Measurements from ENCODE around the gene SLC1A1. TPM values are rescaled to one million over a fixed set of nuclear protein-coding genes. Genes with fewer than 3 reads are reported as not detected.

SLC1A1 gene
- total RNA-seq, 1 experiment from 2014 or later: 2.9 TPM

DNA sequence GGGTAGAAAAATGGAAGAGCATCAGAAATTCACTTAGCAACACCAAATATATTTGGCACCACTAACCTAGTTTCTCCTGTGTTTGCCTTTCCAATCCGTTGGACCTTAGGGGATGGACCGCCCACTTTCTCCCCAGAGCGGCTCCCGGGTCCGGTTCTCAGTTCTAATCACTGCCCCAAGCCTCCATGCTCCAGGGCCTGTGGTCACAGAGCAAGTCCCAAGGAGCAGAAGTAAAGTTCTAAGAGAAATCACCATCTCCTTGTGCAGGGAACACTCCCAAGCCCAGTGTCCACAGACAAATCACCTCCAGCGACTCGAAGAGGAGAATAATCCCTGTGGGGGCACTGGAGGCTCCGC lies 728 bp upstream of the SLC1A1 start:
- no peaks in the 10 kb centered on the region for H3K9me2 ChIP-seq (ENCODE audit: insufficient read depth)
- H3K79me2 ChIP-seq (ENCODE audit: low read depth): no peaks in the 10 kb centered on the region
- no peaks in the 10 kb centered on the region for H3K27me3 ChIP-seq (ENCODE audit: insufficient read depth, low read depth)
- H3K4me3 ChIP-seq: peak overlapping the region; percentile 64
- no peaks in the 10 kb centered on the region; the same call in 1 of the 2 replicates for H3F3A ChIP-seq (ENCODE audit: insufficient read depth, low read depth)
- peak overlapping the region; percentile 86 for H3K4me2 ChIP-seq
- H2AFZ ChIP-seq: peak overlapping the region; percentile 99
- peak in 1 of 2 experiments; percentile 13 for DNase-seq
- CTCF ChIA-PET: no interaction called here
- no peaks in the 10 kb centered on the region for H3K36me3 ChIP-seq (ENCODE audit: low read depth)
- no peaks in the 10 kb centered on the region for H3K9me3 ChIP-seq (ENCODE audit: insufficient read depth, low read depth)
- TF ChIP-seq, protein P1, sequence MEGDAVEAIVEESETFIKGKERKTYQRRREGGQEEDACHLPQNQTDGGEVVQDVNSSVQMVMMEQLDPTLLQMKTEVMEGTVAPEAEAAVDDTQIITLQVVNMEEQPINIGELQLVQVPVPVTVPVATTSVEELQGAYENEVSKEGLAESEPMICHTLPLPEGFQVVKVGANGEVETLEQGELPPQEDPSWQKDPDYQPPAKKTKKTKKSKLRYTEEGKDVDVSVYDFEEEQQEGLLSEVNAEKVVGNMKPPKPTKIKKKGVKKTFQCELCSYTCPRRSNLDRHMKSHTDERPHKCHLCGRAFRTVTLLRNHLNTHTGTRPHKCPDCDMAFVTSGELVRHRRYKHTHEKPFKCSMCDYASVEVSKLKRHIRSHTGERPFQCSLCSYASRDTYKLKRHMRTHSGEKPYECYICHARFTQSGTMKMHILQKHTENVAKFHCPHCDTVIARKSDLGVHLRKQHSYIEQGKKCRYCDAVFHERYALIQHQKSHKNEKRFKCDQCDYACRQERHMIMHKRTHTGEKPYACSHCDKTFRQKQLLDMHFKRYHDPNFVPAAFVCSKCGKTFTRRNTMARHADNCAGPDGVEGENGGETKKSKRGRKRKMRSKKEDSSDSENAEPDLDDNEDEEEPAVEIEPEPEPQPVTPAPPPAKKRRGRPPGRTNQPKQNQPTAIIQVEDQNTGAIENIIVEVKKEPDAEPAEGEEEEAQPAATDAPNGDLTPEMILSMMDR (conservative IDR thresholded peaks at IDR 0.05): no peak
- TF ChIP-seq EZH2 (IDR thresholded peaks at IDR 0.05; ENCODE audit: low read depth): no peak
- peaks cover 8% of the 10 kb centered on the region; the same call in 1 of the 2 replicates for H3K4me1 ChIP-seq (replicated peaks; ENCODE audit: insufficient read depth)
- POLR2A ChIA-PET (ENCODE audit: unreplicated experiment): interaction anchor here (0.6 kb wide), 1 partner anchor 1214 kb away, joined by 8 read pairs; no protein-coding TSS in a partner anchor
- H4K20me1 ChIP-seq (ENCODE audit: insufficient read depth): no peaks in the 10 kb centered on the region
- H3K27ac ChIP-seq: 0 out of 2 replicates have a peak overlapping the region, but pooled peaks have one; percentile 12
- no TSS peak for BruUV-seq (replicated peaks)
- intact Hi-C loops (cut with micrococcal nuclease; ENCODE audit: unreplicated experiment): no loop called here

DNA sequence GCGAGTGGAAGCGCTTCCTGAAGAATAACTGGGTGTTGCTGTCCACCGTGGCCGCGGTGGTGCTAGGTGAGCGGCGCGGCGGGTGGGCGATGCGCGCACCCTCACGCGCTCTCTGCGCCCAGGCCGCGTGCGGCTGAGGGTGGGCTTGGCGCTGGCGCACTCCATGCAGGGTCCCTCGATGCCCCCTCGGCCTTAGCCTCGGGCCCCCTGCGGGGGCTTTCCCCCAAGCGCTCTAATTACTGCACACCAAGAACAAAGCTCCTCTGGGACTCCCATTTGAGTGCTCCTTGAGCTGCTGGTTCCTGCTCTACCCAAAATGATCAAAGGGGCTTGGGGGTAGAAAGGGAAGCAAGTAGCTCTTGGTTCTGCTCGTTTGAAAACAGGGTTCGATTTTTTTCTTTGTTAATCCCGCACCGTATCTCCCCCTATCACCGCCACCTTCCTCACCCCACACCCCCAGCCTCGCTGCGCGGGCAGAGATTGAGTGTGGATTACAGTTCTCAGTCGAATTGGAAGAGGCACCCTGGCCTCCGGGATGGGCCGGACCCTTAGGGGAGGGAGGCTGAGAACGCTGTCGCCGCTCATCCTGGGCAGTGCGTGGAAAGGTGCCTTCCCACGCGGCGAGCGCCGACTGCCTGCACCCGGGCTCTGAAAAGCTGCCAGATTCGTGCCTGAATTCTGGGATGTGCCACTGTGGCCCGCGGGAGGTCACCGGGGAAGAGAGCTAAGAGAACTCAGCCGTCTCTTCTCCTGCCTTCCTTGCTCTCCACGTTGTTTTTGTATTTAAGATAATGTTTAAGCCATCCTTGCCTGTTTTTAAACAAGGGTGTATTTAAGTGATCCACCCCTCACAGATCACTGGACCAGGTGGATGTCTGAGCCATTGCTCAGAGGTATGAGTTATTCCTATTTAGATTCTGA lies 697 bp downstream of the SLC1A1 start:
- no peaks in the 10 kb centered on the region for H3K36me3 ChIP-seq (ENCODE audit: low read depth)
- peak overlapping the region; percentile 64 for H3K4me3 ChIP-seq
- H3K9me3 ChIP-seq (ENCODE audit: insufficient read depth, low read depth): no peaks in the 10 kb centered on the region
- ChIA-PET CTCF (interaction anchor here (0.6 to 0.7 kb wide), 2 partner anchors 93 to 104 kb away, joined by 3 read pairs; no protein-coding TSS in a partner anchor), POLR2A (ENCODE audit: unreplicated experiment) (interaction anchor here (0.6 kb wide), 2 partner anchors 29 to 303 kb away, joined by 3 to 4 read pairs; no protein-coding TSS in a partner anchor)
- H3K27me3 ChIP-seq (ENCODE audit: insufficient read depth, low read depth): no peaks in the 10 kb centered on the region
- no peak overlapping the region for H3K27ac ChIP-seq
- intact Hi-C loops (cut with micrococcal nuclease; ENCODE audit: unreplicated experiment): loop anchor here (5.0 kb wide), 1 partner anchor 104 kb away; no protein-coding TSS in a partner anchor
- H3K9me2 ChIP-seq (ENCODE audit: insufficient read depth): no peaks in the 10 kb centered on the region
- H4K20me1 ChIP-seq (ENCODE audit: insufficient read depth): no peaks in the 10 kb centered on the region
- DNase-seq: no peak
- no peaks in the 10 kb centered on the region; the same call in 1 of the 2 replicates for H3F3A ChIP-seq (ENCODE audit: insufficient read depth, low read depth)
- peak overlapping the region; percentile 99 for H2AFZ ChIP-seq
- no TSS peak for BruUV-seq (replicated peaks)
- H3K4me2 ChIP-seq: peak overlapping the region; percentile 86
- H3K4me1 ChIP-seq (replicated peaks; ENCODE audit: insufficient read depth): peaks cover 8% of the 10 kb centered on the region; the same call in 1 of the 2 replicates
- no peaks in the 10 kb centered on the region for H3K79me2 ChIP-seq (ENCODE audit: low read depth)
- TF ChIP-seq EZH2 (IDR thresholded peaks at IDR 0.05; ENCODE audit: low read depth): no peak
- TF ChIP-seq, protein P1 (conservative IDR thresholded peaks at IDR 0.05): no peak

DNA sequence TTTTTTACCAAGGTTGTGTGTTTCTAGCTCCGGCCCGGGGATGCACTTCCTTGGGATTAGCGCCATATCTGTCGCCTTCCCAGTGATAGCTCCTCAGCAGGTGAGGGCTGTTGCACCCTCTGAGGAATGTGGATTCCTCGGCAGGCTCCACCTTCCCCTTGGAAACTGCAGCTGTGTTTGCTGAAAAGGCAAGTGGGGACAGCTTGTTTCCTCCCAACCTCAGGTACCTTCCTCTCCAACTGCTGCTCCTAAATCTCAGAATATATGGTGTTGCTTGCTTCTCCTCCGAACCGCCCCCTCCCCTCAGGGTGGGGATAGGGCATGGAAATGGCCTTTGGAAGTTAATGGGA lies 1.3 kb downstream of the SLC1A1 start:
- Histone ChIP-seq H3K4me2 (peak overlapping the region; percentile 86), H3K79me2 (ENCODE audit: low read depth) (no peaks in the 10 kb centered on the region), H4K20me1 (ENCODE audit: insufficient read depth) (no peaks in the 10 kb centered on the region), H3K27me3 (ENCODE audit: insufficient read depth, low read depth) (no peaks in the 10 kb centered on the region), H3K27ac (no peak overlapping the region), H2AFZ (peak overlapping the region; percentile 99; the same call in 1 of the 2 replicates), H3K9me2 (ENCODE audit: insufficient read depth) (no peaks in the 10 kb centered on the region), H3K36me3 (ENCODE audit: low read depth) (no peaks in the 10 kb centered on the region), H3K9me3 (ENCODE audit: insufficient read depth, low read depth) (no peaks in the 10 kb centered on the region), H3F3A (ENCODE audit: insufficient read depth, low read depth) (no peaks in the 10 kb centered on the region; the same call in 1 of the 2 replicates), H3K4me3 (peak overlapping the region; percentile 64; the same call in 1 of the 2 replicates), H3K4me1 (replicated peaks; ENCODE audit: insufficient read depth) (peaks cover 8% of the 10 kb centered on the region; the same call in 1 of the 2 replicates)
- POLR2A ChIA-PET (ENCODE audit: unreplicated experiment): interaction anchor here (0.6 kb wide), 1 partner anchor 28 kb away, joined by 3 read pairs; no protein-coding TSS in a partner anchor
- CTCF ChIA-PET: interaction anchor here (0.6 to 0.7 kb wide), 2 partner anchors 93 to 105 kb away, joined by 3 read pairs; no protein-coding TSS in a partner anchor
- BruUV-seq (replicated peaks): no TSS peak
- DNase-seq: peak; percentile 9 to 63
- intact Hi-C loops (cut with micrococcal nuclease; ENCODE audit: unreplicated experiment): loop anchor here (5.0 kb wide), 1 partner anchor 104 kb away; no protein-coding TSS in a partner anchor
- TF ChIP-seq EZH2 (IDR thresholded peaks at IDR 0.05; ENCODE audit: low read depth): no peak
- TF ChIP-seq, protein P1 (conservative IDR thresholded peaks at IDR 0.05): no peak
